Gastroesophageal sphincter (tissue), 4 donors: ENCODE measurements around the gene CR1. TPM values are rescaled to one million over a fixed set of nuclear protein-coding genes. Genes with fewer than 3 reads are reported as not detected.
"Not testable (repeated sequence)": the region's sequence is repeated elsewhere in the genome, so short reads cannot be mapped to it uniquely, and the experiment has no call there.

Experiments used
- ATAC-seq: fragments of 150-250 bp; one replicate; pipeline ENCODE4 v1.9.1; 2016; ENCODE audit warnings: mild to moderate bottlenecking, moderate library complexity
- H3K27ac ChIP-seq, 4 donors: fragments of 200-600 bp; sonication (generic) in 3 of 4; 1 replicate in 3 of 4; 2 replicates in 1 of 4; pipeline ENCODE4 v1.5.1; 2016 to 2019
- H3K27me3 ChIP-seq: fragments of 200-600 bp; sonication (generic); one replicate; pipeline ENCODE4 v1.5.1; 2019
- H3K36me3 ChIP-seq, 2 donors: fragments of 200-600 bp; sonication (generic); one replicate each; pipeline ENCODE4 v1.5.1; 2019; ENCODE audit warnings: control low read depth in 1 of 2
- H3K4me1 ChIP-seq, 3 donors: fragments of 200-600 bp; sonication (generic); 1 replicate in 2 of 3; 2 replicates in 1 of 3; pipeline ENCODE4 v1.5.1; 2016 to 2019; ENCODE audit warnings: control low read depth in 2 of 3
- H3K4me3 ChIP-seq, 2 donors: fragments of 200-600 bp; sonication (generic); one replicate each; pipeline ENCODE4 v1.5.1; 2019; ENCODE audit warnings: mild to moderate bottlenecking in 1 of 2, moderate library complexity in 1 of 2
- H3K9me3 ChIP-seq, 3 donors: fragments of 200-600 bp; sonication (generic); one replicate each; pipeline ENCODE4 v1.5.1; 2017 to 2019; ENCODE audit warnings: control low read depth in 2 of 3
- EP300 ChIP-seq: sonication (generic); formaldehyde crosslinking; IDR thresholded peaks from one replicate; pipeline ENCODE4 v1.6.1; 2017; ENCODE audit warnings: antibody characterized with exemption, mild to moderate bottlenecking
- POLR2A ChIP-seq, 2 donors: fragments of 450-650 bp; IDR thresholded peaks; one replicate each; pipeline ENCODE4 v1.6.1; 2017; ENCODE audit warnings: antibody characterized with exemption in 2 of 2, mild to moderate bottlenecking in 2 of 2, moderate library complexity in 1 of 2
- POLR2AphosphoS5 ChIP-seq: sonication (generic); formaldehyde crosslinking; IDR thresholded peaks from one replicate; pipeline ENCODE4 v1.6.1; 2017; ENCODE audit warnings: antibody characterized with exemption
- WGBS, 2 donors: methylation state at CpG; one replicate each; pipeline ENCODE4 v1.1.5; 2018; ENCODE audit warnings: low coverage in 1 of 2; 5-methylcytosine and 5-hydroxymethylcytosine counted together
- total RNA-seq, 4 donors: library from RNA; depleted of rRNA; stranded (reverse); fragments of >200 nt; gene quantifications; one replicate each; pipeline ENCODE4 v1.1.0, GENCODE V29; 2016
- TF ChIP-seq, protein P1 (sequence below), 4 experiments: fragments of 200-600 bp in 2 of 4; fragments of 450-650 bp in 2 of 4; sonication (generic) in 1 of 4; IDR thresholded peaks; one replicate each; pipeline ENCODE4 v1.5.1; 2017 to 2019; ENCODE audit warnings: antibody characterized with exemption in 4 of 4, mild to moderate bottlenecking in 2 of 4, moderate library complexity in 2 of 4

CR1 gene
- total RNA-seq, 4 donors from 2014 or later: 1.1 to 15.9 (median 4.3) TPM

DNA sequence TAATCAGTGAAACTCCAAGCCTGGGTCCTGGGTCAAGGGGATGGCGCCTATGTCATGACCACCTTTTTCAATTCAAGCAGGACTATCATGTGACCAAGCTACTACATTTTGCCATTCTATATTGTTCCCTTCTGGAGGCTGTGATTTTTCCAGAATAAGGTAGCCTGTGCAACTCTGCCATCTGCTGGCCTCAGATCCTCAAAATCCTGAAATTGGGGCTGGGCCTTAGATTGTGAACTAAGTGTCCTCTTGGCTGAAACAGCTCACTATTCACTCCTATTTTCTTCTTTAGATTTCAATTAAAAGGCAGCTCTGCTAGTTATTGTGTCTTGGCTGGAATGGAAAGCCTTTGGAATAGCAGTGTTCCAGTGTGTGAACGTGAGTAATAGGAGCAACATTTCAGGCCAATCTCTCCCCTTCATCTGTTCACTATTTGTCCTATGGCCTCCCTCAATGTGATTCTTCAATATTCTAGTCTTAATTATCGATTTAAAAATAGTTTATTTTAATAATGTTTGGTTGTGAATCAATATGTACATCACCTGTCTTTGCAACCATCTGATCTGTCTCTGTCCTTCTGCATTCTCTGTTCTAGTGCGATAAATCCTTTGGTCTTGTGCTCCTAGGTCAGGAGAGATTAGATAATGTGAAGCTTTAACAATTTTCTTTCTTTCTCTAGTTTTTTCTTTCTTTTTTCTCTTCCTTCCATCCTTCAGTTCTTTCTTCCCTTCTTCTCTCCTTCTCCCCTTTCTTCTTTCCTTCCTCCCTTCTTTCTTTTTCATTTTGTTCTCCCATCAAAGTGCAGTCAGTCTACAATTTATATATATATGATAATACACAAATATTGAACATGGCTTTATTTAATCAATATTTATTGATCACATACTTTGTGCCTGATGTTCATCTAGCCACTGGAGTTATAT is 69.8 kb downstream of the CR1 start:
- Histone ChIP-seq H3K27me3 (no peaks in the 10 kb centered on the region), H3K4me1 (no peaks in the 10 kb centered on the region), H3K9me3 (no peaks in the 10 kb centered on the region), H3K27ac (no peak overlapping the region), H3K4me3 (no peak overlapping the region), H3K36me3 (no peaks in the 10 kb centered on the region)
- ATAC-seq: no peak
- TF ChIP-seq, protein P1, sequence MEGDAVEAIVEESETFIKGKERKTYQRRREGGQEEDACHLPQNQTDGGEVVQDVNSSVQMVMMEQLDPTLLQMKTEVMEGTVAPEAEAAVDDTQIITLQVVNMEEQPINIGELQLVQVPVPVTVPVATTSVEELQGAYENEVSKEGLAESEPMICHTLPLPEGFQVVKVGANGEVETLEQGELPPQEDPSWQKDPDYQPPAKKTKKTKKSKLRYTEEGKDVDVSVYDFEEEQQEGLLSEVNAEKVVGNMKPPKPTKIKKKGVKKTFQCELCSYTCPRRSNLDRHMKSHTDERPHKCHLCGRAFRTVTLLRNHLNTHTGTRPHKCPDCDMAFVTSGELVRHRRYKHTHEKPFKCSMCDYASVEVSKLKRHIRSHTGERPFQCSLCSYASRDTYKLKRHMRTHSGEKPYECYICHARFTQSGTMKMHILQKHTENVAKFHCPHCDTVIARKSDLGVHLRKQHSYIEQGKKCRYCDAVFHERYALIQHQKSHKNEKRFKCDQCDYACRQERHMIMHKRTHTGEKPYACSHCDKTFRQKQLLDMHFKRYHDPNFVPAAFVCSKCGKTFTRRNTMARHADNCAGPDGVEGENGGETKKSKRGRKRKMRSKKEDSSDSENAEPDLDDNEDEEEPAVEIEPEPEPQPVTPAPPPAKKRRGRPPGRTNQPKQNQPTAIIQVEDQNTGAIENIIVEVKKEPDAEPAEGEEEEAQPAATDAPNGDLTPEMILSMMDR (IDR thresholded peaks at IDR 0.05): peak in 1 of 4 experiments; percentile 32
- TF ChIP-seq POLR2A (IDR thresholded peaks at IDR 0.05): no peak
- no peak for TF ChIP-seq EP300
- no peak for TF ChIP-seq POLR2AphosphoS5
- WGBS, 2 donors: 59 to 68% methylated on average over 3 of the region's 4 CpGs

DNA sequence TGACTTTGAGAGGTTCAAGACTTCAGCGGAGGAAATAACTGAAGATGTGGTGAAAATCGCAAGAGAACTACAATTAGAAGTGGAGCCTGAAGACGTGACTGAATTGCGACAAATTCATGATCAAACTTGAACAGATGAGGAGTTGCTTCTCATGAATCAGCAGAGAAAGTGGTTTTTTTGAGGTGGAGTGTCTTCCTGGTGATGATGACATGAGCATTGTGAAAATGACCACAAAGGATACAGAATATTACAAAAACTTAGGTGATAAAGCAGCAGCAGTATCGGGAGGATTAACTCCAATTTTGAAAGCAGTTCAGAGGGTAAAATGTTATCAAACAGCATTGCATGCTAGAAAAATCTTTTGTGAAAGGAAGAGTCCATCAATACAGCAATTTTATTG is 76.0 kb downstream of the CR1 start:
- H3K4me3 ChIP-seq, H3K9me3 ChIP-seq, H3K36me3 ChIP-seq, H3K27me3 ChIP-seq, H3K27ac ChIP-seq, ATAC-seq, H3K4me1 ChIP-seq: not testable (repeated sequence)
- WGBS, 2 donors: no CpG with 5 or more reads among the region's 5 CpGs

DNA sequence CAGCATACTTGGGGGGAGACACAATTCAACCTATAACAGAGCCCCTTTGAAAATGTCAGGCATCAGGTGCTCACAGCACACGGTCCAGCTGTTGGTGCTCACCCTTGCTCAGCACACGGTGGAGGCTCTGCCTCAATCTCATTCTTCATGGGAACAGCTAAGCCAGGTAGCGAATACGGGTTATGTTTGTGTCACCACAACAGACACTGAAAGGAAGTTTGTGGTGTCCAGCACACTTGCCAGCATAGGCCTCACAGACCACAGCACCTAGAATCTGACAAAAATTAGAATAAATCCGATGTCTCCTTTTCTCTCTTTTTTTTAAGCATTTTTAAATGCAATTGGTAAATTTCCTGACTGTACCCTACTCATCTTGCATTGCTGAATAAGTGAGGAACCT is 77.1 kb downstream of the CR1 start:
- H3K36me3 ChIP-seq, H3K4me1 ChIP-seq, H3K4me3 ChIP-seq, H3K27ac ChIP-seq, ATAC-seq, H3K9me3 ChIP-seq, H3K27me3 ChIP-seq: not testable (repeated sequence)
- 75% methylated on average over 4 of the region's 5 CpGs; no CpG with 5 or more reads in 1 of the 2 donors for WGBS, 2 donors

DNA sequence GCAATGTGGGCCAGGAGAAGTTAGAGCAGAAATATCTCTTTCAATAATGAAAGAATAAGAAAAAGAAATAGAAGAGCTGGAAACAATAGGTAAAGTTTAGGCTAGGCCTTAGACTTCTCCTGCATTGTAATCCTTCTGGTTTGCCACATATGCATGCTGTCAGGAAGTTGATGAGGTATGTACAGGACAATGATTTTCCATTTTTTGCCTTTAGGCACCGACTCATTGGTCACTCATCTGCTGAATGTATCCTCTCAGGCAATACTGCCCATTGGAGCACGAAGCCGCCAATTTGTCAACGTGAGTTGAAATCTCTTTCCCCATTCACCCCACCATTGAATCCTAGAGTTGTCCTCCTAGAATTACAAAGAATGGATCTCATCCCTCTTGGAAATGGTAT is 79.4 kb downstream of the CR1 start:
- H3K9me3 ChIP-seq, H3K36me3 ChIP-seq, H3K4me3 ChIP-seq, ATAC-seq, H3K4me1 ChIP-seq, H3K27me3 ChIP-seq, H3K27ac ChIP-seq: not testable (repeated sequence)
- 84 to 100% methylated on average over 1 to 4 of the region's 4 CpGs for WGBS, 2 donors

DNA sequence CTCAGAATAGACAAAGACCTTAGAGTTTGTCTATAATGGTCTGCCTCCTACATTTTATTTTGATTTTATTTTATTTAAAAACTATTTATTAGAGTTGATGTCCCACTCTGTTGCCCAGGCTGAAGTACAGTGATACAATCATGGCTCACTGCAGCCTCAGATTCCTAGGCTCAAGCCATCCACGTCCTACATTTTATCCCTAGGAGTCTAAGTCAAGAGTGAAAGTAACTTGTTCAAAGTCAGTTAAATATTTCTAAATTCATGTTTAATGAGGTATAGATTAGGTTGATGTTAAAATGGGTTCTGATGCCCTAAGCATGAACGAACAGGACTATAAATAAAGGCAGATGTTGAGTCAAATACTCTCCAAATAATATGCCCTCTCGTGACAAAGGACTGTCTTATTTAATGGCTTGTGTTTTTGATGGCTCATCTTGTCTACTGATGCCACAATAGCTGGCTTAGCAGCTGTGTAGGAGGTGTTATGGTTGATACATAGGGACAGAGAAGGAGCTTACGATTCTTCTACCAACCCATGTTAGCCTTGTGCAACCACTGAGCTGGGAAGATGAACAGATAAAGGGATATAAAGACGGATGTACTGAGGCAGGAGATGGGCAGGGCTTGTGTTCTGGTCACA is 83.0 kb downstream of the CR1 start:
- 35 to 62% methylated on average over 5 of the region's 5 CpGs for WGBS, 2 donors
- TF ChIP-seq, protein P1 (IDR thresholded peaks at IDR 0.05): no peak
- no peak for TF ChIP-seq EP300
- no peak for TF ChIP-seq POLR2A (IDR thresholded peaks at IDR 0.05)
- no peak for TF ChIP-seq POLR2AphosphoS5

DNA sequence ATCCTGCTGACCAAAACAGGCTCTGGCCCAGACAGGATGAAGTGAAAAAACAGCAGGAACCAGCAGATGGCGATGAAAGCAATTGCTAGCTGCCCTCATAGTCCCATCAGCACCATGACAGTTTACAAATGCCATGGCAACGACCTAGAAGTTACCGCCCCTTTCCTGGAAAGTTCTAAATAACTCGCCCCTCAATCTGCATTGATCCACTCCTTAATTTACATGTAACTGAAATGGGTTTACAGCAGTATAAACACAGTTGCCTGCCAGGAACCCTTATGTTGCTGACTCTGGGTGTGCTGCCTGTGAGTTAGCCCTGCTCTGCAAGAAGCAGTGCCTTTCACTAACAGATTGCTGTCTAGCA is 83.5 kb downstream of the CR1 start:
- Histone ChIP-seq H3K4me1 (no peaks in the 10 kb centered on the region), H3K36me3 (no peaks in the 10 kb centered on the region), H3K27me3 (no peaks in the 10 kb centered on the region), H3K27ac (no peak overlapping the region), H3K4me3 (no peak overlapping the region), H3K9me3 (no peaks in the 10 kb centered on the region)
- 2 to 9% methylated on average over 4 of the region's 4 CpGs for WGBS, 2 donors
- ATAC-seq: no peak
- TF ChIP-seq, protein P1 (IDR thresholded peaks at IDR 0.05): peak in 2 of 4 experiments; percentile 17 to 42
- TF ChIP-seq EP300 (no peak), POLR2A (IDR thresholded peaks at IDR 0.05) (no peak)

More for the DNA sequence above, 83.0 kb downstream of the CR1 start:
- H3K27ac ChIP-seq: no peak overlapping the region
- H3K36me3 ChIP-seq: no peaks in the 10 kb centered on the region
- no peaks in the 10 kb centered on the region for H3K9me3 ChIP-seq
- H3K27me3 ChIP-seq: no peaks in the 10 kb centered on the region
- ATAC-seq: no peak
- no peak overlapping the region for H3K4me3 ChIP-seq
- no peaks in the 10 kb centered on the region for H3K4me1 ChIP-seq
